Stimulated activated naive CD8-positive, alpha-beta T cell treated with anti-CD3 and anti-CD28 coated beads, Interleukin-15, amount 100 ng/mL, for 72 hours (primary cell): ENCODE measurements around the gene PDE5A.

Experiments
- ATAC-seq: fragments of 150-1000 bp; cut with Tn5 transposase; 2 replicates; pipeline ENCODE4 v1.10.0; 2021; ENCODE audit warnings: mild to moderate bottlenecking, moderate library complexity
- DNase-seq, 2 donors: peaks; one replicate each; pipeline ENCODE4 v3.0.0; 2021 to 2022
- H3K27ac Mint-ChIP-seq, 2 donors: one replicate each; pipeline ENCODE4 v1.8.0; 2022; ENCODE audit warnings: mild to moderate bottlenecking in 2 of 2, mixed read lengths in 2 of 2, moderate library complexity in 2 of 2
- H3K27me3 Mint-ChIP-seq: one replicate; pipeline ENCODE4 v1.8.0; 2022; ENCODE audit warnings: mixed read lengths
- H3K4me1 Mint-ChIP-seq: one replicate; pipeline ENCODE4 v1.8.0; 2022; ENCODE audit warnings: mild to moderate bottlenecking, mixed read lengths
- H3K4me3 Mint-ChIP-seq, 2 donors: one replicate each; pipeline ENCODE4 v1.8.0; 2022; ENCODE audit warnings: mild to moderate bottlenecking in 2 of 2, mixed read lengths in 2 of 2, moderate library complexity in 1 of 2
- H3K9me3 Mint-ChIP-seq, 2 donors: one replicate each; pipeline ENCODE4 v1.8.0; 2022; ENCODE audit warnings: mixed read lengths in 2 of 2

The PDE5A gene

DNA sequence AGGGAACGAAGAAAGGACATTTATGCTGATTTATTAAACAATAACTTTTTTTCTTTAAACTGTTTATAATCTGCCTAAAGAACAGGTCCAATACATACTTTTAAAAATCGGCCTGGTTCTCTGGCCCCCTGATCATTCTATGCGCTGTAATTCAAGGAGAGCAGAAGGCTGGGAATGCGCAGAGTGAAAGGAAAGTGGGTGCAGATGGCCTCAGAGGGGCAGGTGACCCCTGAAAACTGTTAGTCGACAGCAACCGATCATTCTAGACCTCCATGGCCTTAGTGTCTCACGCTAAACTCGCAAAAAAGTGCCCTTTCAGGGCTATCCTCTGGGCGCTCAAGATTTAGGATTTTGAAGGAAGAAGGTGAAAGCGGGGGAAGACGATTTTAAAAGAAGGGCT lies 2.2 kb downstream of the PDE5A start:
- H3K9me3 Mint-ChIP-seq = no peaks in the 10 kb centered on the region
- H3K4me3 Mint-ChIP-seq = peak overlapping the region; percentile 83 to 84

DNA sequence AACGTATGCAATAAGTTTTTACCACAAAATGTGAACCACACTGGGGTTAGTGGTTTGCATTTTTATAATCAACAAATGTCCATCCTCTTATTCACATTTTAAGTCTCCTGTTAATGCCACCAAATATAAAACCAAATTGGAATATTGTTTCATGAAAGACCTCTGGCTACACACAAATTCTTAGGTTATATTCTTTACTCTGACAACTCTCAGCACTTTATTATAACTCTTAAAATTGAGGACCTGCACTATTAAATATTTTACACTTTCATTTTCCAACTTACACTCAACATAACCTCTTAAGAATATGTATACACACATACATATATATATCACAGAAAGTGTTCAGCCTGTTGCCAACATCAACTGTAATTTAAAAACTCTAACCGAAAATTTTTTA lies 2.8 kb downstream of the PDE5A start:
- H3K4me3 Mint-ChIP-seq = no peak overlapping the region
- H3K4me1 Mint-ChIP-seq = peaks cover 21% of the 10 kb centered on the region
- H3K9me3 Mint-ChIP-seq = no peaks in the 10 kb centered on the region
- H3K27ac Mint-ChIP-seq = no peak overlapping the region
- ATAC-seq (no peak), DNase-seq (no peak)
- H3K27me3 Mint-ChIP-seq = peaks cover 28% of the 10 kb centered on the region

More for the DNA sequence above, 2.2 kb downstream of the PDE5A start:
- ATAC-seq (no peak), DNase-seq (no peak)
- Mint-ChIP-seq H3K27me3 (peaks cover 28% of the 10 kb centered on the region), H3K4me1 (peaks cover 21% of the 10 kb centered on the region), H3K27ac (peak overlapping the region in 1 of 2 donors; percentile 46)

DNA sequence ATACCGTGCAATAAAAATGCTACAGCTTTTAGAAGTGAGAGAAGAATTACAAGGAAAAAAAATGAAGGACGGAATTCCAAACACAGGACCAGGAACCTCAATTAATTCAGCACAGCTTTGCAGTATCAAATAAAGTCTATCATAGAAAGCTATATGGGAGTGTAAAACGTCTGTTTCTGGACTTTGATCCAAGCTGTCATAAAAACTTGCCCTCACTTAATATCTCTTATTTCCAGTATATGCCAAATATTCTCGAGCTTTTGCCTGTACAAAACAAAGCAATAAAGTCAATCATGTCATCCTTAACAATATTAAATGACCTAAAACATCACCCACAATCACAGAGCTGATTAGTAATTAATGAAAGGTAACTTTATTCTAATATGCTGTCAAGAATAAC lies 4.2 kb downstream of the PDE5A start:
- no peak for DNase-seq
- Mint-ChIP-seq H3K27me3 (peaks cover 28% of the 10 kb centered on the region), H3K4me3 (no peak overlapping the region), H3K27ac (no peak overlapping the region), H3K4me1 (peaks cover 21% of the 10 kb centered on the region), H3K9me3 (no peaks in the 10 kb centered on the region)
- no peak for ATAC-seq

DNA sequence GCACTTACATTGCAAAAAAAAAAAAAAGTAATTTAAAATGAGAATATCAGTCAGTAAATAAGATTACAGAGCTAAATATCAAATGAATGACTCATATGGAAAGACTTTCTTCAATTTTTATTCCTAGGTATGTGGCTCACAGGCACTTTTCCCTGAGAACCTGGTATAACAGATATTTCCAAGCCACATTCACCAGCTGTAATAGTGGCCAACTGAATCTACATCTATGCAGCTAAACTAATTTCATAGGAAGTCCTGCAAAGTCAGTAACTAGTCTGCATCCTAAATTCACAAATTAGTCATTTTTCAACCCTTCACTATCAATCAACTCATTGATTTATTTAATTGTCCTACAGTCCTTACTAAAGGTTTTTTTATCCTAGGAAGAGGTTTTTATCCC lies 5.6 kb downstream of the PDE5A start:
- Mint-ChIP-seq H3K27me3 (peaks cover 19% of the 10 kb centered on the region), H3K9me3 (no peaks in the 10 kb centered on the region), H3K4me3 (no peak overlapping the region), H3K27ac (no peak overlapping the region), H3K4me1 (peaks cover 14% of the 10 kb centered on the region)
- no peak for ATAC-seq
- DNase-seq = no peak

DNA sequence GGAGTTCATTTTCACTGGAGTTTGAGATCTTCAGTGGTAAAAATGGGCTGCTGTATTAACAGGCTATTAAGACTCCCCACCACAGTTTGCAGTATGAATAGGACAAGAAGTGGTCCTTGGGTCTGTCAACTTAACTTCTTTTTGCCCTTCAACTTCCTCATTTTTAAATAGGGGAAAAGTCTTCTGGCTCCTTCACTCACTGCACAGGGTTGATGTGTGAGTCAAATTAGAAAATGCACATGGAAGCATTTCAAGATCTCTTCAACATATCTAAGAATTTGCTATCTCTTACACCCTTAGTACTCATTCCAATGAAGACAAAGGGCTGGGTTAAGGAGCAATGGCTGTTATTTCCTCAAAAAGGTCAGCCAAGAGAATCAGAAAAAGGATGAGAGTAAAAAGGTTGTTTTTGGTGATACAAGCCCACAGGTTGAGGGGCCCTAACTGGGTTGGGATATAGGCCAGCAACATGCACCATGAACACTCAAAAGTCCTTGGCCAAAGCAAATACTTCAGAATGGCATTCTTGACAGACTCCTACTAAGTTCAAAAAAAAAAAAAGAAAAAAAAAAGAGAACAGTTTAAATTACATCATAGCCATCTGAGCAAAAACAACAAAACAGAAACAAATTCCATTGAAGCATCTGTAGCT lies 13.4 kb downstream of the PDE5A start:
- Mint-ChIP-seq H3K4me3 (no peak overlapping the region), H3K27me3 (peaks cover 13% of the 10 kb centered on the region), H3K9me3 (no peaks in the 10 kb centered on the region), H3K4me1 (no peaks in the 10 kb centered on the region), H3K27ac (no peak overlapping the region)
- DNase-seq (no peak), ATAC-seq (no peak)

DNA sequence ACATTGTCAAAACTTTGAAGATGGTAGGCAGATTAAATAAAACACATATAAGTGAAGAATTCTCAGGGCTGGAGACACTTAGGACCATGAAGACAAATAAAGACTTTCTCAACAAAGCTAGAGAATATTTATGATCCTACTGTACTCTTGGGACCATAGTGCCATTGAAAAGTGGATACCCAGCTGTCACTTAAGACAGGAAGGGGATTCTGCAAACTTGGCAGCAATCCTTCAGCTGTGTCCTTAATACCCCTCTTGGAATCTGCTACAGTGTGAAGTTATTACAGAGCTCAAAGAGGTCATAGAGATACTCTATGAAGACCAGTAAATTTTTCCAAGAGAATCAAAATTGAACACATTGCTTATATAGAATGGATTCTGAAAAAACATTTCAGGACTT lies 24.3 kb downstream of the PDE5A start:
- H3K9me3 Mint-ChIP-seq = peaks cover 0 to 2% of the 10 kb centered on the region in 2 donors
- no peaks in the 10 kb centered on the region for H3K4me1 Mint-ChIP-seq
- H3K4me3 Mint-ChIP-seq = no peak overlapping the region
- no peak for ATAC-seq
- DNase-seq = no peak
- peaks cover 14% of the 10 kb centered on the region for H3K27me3 Mint-ChIP-seq
- no peak overlapping the region for H3K27ac Mint-ChIP-seq

DNA sequence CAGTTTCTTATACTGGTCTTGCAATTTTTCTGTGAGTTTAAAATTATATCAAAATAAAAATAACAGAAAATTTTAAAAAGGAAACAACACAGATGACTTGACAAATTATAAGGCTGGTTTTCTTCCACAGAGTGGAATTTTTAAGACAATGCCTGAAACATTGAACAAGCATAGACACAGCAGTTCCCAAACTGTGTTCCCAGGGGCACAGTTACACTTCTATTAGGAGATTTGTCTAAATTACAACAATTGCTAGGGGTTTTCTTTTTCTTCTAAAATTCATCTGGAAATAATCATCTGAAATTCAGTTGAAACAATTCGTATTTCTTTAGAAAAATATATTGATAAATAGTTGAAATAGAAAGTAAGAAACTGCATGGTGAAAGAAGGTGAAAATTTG lies 26.2 kb downstream of the PDE5A start:
- ATAC-seq = no peak
- H3K4me1 Mint-ChIP-seq = no peaks in the 10 kb centered on the region

DNA sequence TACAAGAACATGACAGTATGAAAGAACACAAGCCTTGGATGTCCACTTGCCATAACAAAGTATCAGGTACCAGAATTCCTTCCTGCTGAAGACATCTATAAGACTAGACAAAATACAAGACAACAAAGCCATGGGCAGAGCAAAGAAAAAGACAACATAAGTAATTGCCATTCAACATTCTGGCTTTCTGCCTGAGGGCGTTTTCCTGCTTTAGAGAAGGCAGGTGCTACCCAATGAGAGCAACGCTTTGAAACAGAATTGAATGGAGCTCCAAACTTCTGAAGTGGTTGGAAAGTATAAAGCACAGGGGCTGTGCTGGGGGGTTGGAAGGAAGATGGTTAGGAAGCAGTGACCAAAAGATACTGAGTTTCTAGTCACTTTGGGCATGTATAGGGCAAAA lies 30.1 kb downstream of the PDE5A start:
- peaks cover 10 to 14% of the 10 kb centered on the region in 2 donors for H3K9me3 Mint-ChIP-seq
- H3K4me3 Mint-ChIP-seq = no peak overlapping the region
- H3K4me1 Mint-ChIP-seq = no peaks in the 10 kb centered on the region
- no peaks in the 10 kb centered on the region for H3K27me3 Mint-ChIP-seq
- DNase-seq = no peak
- H3K27ac Mint-ChIP-seq = no peak overlapping the region
- no peak for ATAC-seq

More for the DNA sequence above, 26.2 kb downstream of the PDE5A start:
- Mint-ChIP-seq H3K9me3 (peaks cover 10 to 14% of the 10 kb centered on the region in 2 donors), H3K27ac (no peak overlapping the region), H3K4me3 (no peak overlapping the region), H3K27me3 (peaks cover 14% of the 10 kb centered on the region)
- no peak for DNase-seq

DNA sequence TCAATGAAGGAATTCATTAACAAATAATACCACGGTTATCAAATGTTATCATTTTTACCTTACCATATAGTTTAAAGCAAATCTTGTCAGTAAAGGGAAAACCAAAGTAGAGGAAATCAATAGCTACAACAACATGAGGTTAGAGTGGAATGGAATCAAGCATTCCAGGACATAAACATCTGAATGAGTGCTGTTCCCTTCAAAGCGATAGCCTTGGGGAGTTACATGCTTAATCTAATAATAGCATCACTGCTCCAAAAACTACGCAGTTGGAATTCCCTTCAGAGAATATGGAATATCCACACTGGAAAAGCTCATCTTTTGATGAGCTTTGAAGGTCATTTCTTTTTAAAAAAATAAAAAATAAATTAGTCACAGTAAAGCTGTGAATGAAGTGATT lies 31.2 kb downstream of the PDE5A start:
- no peak for DNase-seq
- peaks cover 10 to 14% of the 10 kb centered on the region in 2 donors for H3K9me3 Mint-ChIP-seq
- no peaks in the 10 kb centered on the region for H3K4me1 Mint-ChIP-seq
- no peak for ATAC-seq
- H3K27me3 Mint-ChIP-seq = no peaks in the 10 kb centered on the region
- H3K4me3 Mint-ChIP-seq = no peak overlapping the region
- no peak overlapping the region for H3K27ac Mint-ChIP-seq

DNA sequence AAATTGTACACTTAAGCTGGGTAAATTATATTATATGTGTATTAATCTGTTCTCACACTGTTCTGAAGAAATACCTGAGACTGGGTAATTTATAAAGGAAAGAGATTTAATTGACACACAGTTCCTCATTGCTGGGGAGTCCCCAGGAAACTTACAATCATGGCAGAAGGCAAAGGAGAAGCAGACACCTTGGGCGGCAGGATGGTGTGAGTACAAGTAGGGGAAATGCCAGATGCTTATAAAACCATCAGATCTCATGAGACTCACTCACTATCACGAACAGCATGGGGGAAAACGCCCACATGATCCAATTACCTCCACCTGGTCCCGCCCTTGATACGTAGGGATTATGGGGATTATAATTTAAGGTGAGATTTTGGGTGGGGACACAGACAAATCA lies 34.9 kb downstream of the PDE5A start:
- Mint-ChIP-seq H3K4me1 (no peaks in the 10 kb centered on the region), H3K4me3 (no peak overlapping the region), H3K27me3 (peaks cover 10% of the 10 kb centered on the region), H3K9me3 (peaks cover 5 to 6% of the 10 kb centered on the region in 2 donors), H3K27ac (no peak overlapping the region)
- DNase-seq (no peak), ATAC-seq (no peak)

DNA sequence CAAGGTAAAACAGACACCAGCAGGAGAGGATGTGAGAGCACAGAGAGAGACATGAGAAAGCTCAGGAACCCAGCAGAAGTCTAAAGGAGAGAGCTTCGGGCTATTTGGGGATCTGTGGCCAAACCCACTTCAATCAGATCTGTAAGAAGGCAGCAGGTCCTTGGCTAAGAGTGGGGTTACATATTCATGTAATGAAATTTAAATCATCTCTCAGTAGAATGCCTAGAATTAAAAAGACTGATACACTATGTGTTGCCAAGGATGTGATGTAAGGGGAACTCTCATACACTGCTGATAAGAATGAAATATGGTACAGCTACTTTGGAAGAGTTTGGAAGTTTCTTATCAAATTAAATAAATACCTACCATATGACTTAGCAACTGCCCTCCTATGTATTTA lies 35.8 kb downstream of the PDE5A start:
- ATAC-seq (no peak), DNase-seq (no peak)
- no peak overlapping the region for H3K27ac Mint-ChIP-seq
- no peaks in the 10 kb centered on the region for H3K9me3 Mint-ChIP-seq
- no peak overlapping the region for H3K4me3 Mint-ChIP-seq
- H3K27me3 Mint-ChIP-seq = peaks cover 10% of the 10 kb centered on the region
- no peaks in the 10 kb centered on the region for H3K4me1 Mint-ChIP-seq

DNA sequence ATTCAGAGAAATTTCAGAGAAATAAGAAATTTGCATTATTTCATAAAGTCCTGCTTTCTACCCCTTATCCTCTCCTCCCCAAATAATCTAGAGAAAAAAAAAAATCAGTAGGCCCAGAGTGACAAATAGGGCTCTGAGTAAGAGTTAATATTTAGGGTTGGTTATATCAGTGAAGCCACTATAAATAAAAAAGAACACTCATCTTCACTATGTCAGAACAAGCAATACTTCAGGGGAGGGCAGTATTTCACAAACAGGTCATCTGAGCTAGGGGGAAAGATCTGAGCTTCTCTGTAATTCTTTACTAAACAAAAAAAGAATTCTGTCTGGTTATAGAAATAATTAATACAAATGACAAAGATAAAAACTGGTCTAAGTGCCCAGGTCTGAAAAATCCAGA lies 39.4 kb downstream of the PDE5A start:
- H3K27ac Mint-ChIP-seq = no peak overlapping the region
- no peaks in the 10 kb centered on the region for H3K9me3 Mint-ChIP-seq
- ATAC-seq = no peak
- H3K4me1 Mint-ChIP-seq = no peaks in the 10 kb centered on the region
- H3K27me3 Mint-ChIP-seq = peaks cover 10% of the 10 kb centered on the region
- DNase-seq = no peak
- H3K4me3 Mint-ChIP-seq = no peak overlapping the region

DNA sequence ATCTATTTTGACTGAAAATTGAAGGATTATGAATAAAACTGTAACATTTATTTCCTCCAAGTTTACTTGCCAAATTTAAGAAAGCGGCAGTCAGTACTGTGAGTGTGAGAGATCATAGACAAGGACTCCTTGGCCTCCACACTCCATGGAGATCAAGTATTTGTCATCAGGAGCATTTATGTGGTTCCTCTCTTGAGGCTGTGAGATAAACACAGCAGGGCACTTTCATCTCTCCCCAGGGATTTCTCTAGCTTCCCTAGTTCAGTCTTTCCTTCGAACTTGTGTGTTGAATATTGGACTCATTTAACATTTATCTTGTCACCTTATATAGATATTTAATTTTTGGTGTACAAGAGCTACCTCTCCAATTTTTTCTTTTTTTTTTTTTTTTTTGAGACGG lies 40.8 kb downstream of the PDE5A start:
- no peak for ATAC-seq
- Mint-ChIP-seq H3K27me3 (peaks cover 10% of the 10 kb centered on the region), H3K4me3 (no peak overlapping the region)

DNA sequence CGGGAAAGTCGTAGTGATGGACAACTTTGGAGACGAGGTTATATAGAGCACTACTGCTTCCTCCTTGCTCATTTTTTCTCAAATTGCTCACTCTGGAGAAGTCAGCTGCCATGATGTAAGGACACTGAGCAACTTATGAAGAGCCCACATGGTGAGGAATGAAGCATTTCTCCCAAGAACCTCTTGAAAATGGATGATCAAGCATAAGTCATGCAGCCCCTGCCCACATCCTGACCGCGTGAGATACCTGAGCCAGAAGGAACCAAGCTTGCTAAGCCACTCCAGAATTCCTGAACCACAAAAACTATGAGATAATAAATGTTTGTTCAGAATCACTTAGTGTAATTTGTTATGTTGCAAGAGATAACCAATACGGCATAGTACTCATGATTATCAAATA lies 42.8 kb downstream of the PDE5A start:
- no peaks in the 10 kb centered on the region for H3K4me1 Mint-ChIP-seq
- ATAC-seq = no peak
- no peaks in the 10 kb centered on the region for H3K9me3 Mint-ChIP-seq
- peaks cover 10% of the 10 kb centered on the region for H3K27me3 Mint-ChIP-seq
- DNase-seq = no peak
- H3K27ac Mint-ChIP-seq = no peak overlapping the region
- H3K4me3 Mint-ChIP-seq = no peak overlapping the region

More for the DNA sequence above, 40.8 kb downstream of the PDE5A start:
- H3K9me3 Mint-ChIP-seq = no peaks in the 10 kb centered on the region
- H3K27ac Mint-ChIP-seq = no peak overlapping the region
- no peak for DNase-seq
- no peaks in the 10 kb centered on the region for H3K4me1 Mint-ChIP-seq

DNA sequence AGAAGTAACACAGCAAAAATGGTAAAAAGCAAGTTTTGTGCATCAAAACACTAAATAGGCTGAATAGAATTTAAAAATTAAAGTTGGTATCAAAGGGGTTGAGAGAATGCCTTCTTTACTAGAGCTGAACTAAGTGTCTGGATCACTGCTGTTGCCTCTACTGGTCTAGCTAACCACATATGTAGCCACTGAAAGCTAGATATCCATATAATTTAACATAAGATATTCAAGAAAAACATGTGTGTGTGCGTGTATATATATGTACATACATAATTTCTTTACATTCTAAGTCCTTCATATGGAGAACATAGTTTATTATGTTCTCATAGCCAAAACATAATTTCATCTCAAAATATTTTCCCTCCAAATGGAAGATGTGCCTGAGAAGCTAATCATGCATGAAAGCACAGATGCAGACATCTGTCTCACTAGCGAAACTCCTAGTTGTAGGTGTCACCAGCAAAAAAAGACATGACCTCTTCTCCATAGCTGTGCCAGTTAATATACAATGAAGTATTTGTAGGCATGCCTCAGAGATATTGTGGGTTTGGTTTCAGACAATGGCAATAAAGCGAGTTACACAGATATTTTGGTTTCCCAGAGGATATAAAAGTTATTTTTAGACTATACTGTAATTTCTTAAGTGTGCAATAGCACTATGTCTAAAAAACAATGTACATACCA lies 47.3 kb downstream of the PDE5A start:
- H3K4me3 Mint-ChIP-seq = no peak overlapping the region

DNA sequence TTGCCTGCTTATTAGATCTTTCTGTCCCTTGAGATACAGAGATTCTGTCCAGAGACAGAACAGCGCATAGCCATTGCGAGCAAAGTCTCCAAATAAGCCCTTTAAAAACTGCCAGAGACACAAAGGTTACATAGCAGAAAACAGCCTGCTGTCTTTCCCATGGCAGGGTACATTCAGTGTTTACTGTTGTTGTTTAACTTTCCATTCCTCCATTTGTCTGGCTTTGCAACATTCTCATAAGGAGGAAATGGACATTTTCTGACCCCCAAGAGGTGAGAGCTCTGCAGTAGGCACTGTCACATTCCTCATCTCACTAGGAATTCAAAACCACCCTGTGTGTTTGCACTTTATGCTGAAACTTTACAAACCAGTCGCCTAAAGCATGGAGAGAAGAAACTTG lies 48.3 kb downstream of the PDE5A start:
- ATAC-seq (no peak), DNase-seq (no peak)
- no peaks in the 10 kb centered on the region for H3K27me3 Mint-ChIP-seq
- H3K4me1 Mint-ChIP-seq = no peaks in the 10 kb centered on the region
- H3K27ac Mint-ChIP-seq = peak overlapping the region in 1 of 2 donors; percentile 43
- H3K4me3 Mint-ChIP-seq = no peak overlapping the region
- peaks cover 4 to 16% of the 10 kb centered on the region in 2 donors for H3K9me3 Mint-ChIP-seq

More for the DNA sequence above, 47.3 kb downstream of the PDE5A start:
- ATAC-seq = no peak
- H3K4me1 Mint-ChIP-seq = no peaks in the 10 kb centered on the region
- H3K9me3 Mint-ChIP-seq = peaks cover 4 to 7% of the 10 kb centered on the region in 2 donors
- H3K27ac Mint-ChIP-seq = no peak overlapping the region
- no peak for DNase-seq
- no peaks in the 10 kb centered on the region for H3K27me3 Mint-ChIP-seq
